HEK293 (cell line): Measurements from ENCODE around the gene PRRT1.
A peak's percentile ranks its signal among the peaks of the same experiment; 100 is the strongest.

Experiments used
- CTCF ChIA-PET: fragments of 350-600 bp; formaldehyde crosslinking; extraction: SDS; loops from one replicate; lab custom pipeline; 2021; ENCODE audit warnings: antibody characterized with exemption; lab: Yijun Ruan, JAX
- POLR2A ChIA-PET: fragments of 300-600 bp; formaldehyde crosslinking; extraction: SDS; loops from one replicate; lab custom pipeline; 2020; ENCODE audit warnings: antibody characterized with exemption, inconsistent platforms; lab: Yijun Ruan, JAX
- H3K27ac ChIP-seq: fragments of 200-500 bp; sonication (Bioruptor generic); 2 replicates; pipeline ENCODE4 v1.5.1; 2014; ENCODE audit warnings: low read depth, low read length, control low read depth, inconsistent platforms; ENCODE audit errors: extremely low read depth
- H3K36me3 ChIP-seq, 2 experiments: fragments of 200-500 bp in 1 of 2; sonication (Bioruptor generic) in 1 of 2; 1 replicate in 1 of 2; 2 replicates in 1 of 2; pipeline ENCODE4 v1.5.1; 2014 to 2017; ENCODE audit warnings: inconsistent platforms in 2 of 2, low read length in 2 of 2; ENCODE audit not compliant: control insufficient read depth in 2 of 2, insufficient read depth in 1 of 2
- H3K4me1 ChIP-seq: fragments of 200-500 bp; sonication (Bioruptor generic); 2 replicates; pipeline ENCODE4 v1.5.1; 2014; ENCODE audit warnings: mild to moderate bottlenecking, low read length, inconsistent platforms; ENCODE audit not compliant: control insufficient read depth, insufficient read depth
- H3K4me3 ChIP-seq: 2 replicates; pipeline ENCODE4 v1.5.1; 2011; ENCODE audit warnings: low read depth, mild to moderate bottlenecking, control low read depth, low read length, moderate library complexity
- H3K9me3 ChIP-seq: fragments of 200-500 bp; sonication (Bioruptor generic); 2 replicates; pipeline ENCODE4 v1.5.1; 2014; ENCODE audit warnings: low read depth, low read length, inconsistent platforms; ENCODE audit not compliant: control insufficient read depth, insufficient read depth
- HOXC10 ChIP-seq: sonication (generic); formaldehyde crosslinking; IDR thresholded peaks from 2 replicates; pipeline ENCODE4 v1.8.1; 2023; ENCODE audit warnings: mild to moderate bottlenecking, missing genetic modification reagents
- MZF1 ChIP-seq: fragments of 450-650 bp; formaldehyde crosslinking; IDR thresholded peaks from 2 replicates; pipeline ENCODE4 v1.5.1; 2017; ENCODE audit warnings: missing biosample characterization, missing genetic modification characterization, borderline replicate concordance
- YY1 ChIP-seq: fragments of 450-650 bp; formaldehyde crosslinking; IDR thresholded peaks from 2 replicates; pipeline ENCODE4 v1.5.1; 2018; ENCODE audit warnings: missing biosample characterization, missing genetic modification characterization
- ZBTB44 ChIP-seq: fragments of 450-650 bp; IDR thresholded peaks from 2 replicates; pipeline ENCODE4 v1.5.1; 2018; ENCODE audit warnings: missing biosample characterization, mild to moderate bottlenecking, missing genetic modification characterization
- ZEB2 ChIP-seq: fragments of 450-650 bp; formaldehyde crosslinking; IDR thresholded peaks from 2 replicates; pipeline ENCODE4 v1.5.1; 2016; ENCODE audit warnings: missing biosample characterization, missing genetic modification characterization
- ZIC2 ChIP-seq: fragments of 450-650 bp; formaldehyde crosslinking; IDR thresholded peaks from 2 replicates; pipeline ENCODE4 v1.5.1; 2016; ENCODE audit warnings: missing biosample characterization, missing genetic modification characterization
- ZNF121 ChIP-seq: fragments of 450-650 bp; formaldehyde crosslinking; IDR thresholded peaks from 2 replicates; pipeline ENCODE4 v1.5.1; 2016; ENCODE audit warnings: missing biosample characterization, missing genetic modification characterization
- ZNF155 ChIP-seq: fragments of 450-650 bp; formaldehyde crosslinking; IDR thresholded peaks from 2 replicates; pipeline ENCODE4 v1.5.1; 2016; ENCODE audit warnings: missing biosample characterization, missing genetic modification characterization
- ZNF19 ChIP-seq: fragments of 450-650 bp; formaldehyde crosslinking; IDR thresholded peaks from 2 replicates; pipeline ENCODE4; 2016; ENCODE audit warnings: missing biosample characterization, missing genetic modification characterization, low read depth
- ZNF2 ChIP-seq: fragments of 450-650 bp; formaldehyde crosslinking; IDR thresholded peaks from 2 replicates; pipeline ENCODE4 v1.5.1; 2016; ENCODE audit warnings: missing biosample characterization, missing genetic modification characterization
- ZNF280D ChIP-seq: fragments of 450-650 bp; formaldehyde crosslinking; IDR thresholded peaks from 2 replicates; pipeline ENCODE4 v1.5.1; 2016; ENCODE audit warnings: missing biosample characterization, missing genetic modification characterization
- ZNF37A ChIP-seq: fragments of 450-650 bp; IDR thresholded peaks from 2 replicates; pipeline ENCODE4 v1.5.1; 2018; ENCODE audit warnings: missing biosample characterization, missing genetic modification characterization
- ZNF391 ChIP-seq: fragments of 450-650 bp; formaldehyde crosslinking; IDR thresholded peaks from 2 replicates; pipeline ENCODE4 v1.5.1; 2016; ENCODE audit warnings: low read depth, missing biosample characterization, missing genetic modification characterization, borderline replicate concordance
- ZNF416 ChIP-seq: fragments of 450-650 bp; formaldehyde crosslinking; IDR thresholded peaks from 2 replicates; pipeline ENCODE4 v1.5.1; 2016; ENCODE audit warnings: missing biosample characterization, missing genetic modification characterization
- ZNF501 ChIP-seq: fragments of 450-650 bp; formaldehyde crosslinking; IDR thresholded peaks from 2 replicates; pipeline ENCODE4 v1.5.1; 2016; ENCODE audit warnings: missing biosample characterization, missing genetic modification characterization
- ZNF549 ChIP-seq: fragments of 450-650 bp; IDR thresholded peaks from 2 replicates; pipeline ENCODE4 v1.5.1; 2018; ENCODE audit warnings: missing biosample characterization, missing genetic modification characterization, mild to moderate bottlenecking, inconsistent platforms, moderate library complexity
- ZNF580 ChIP-seq: fragments of 450-650 bp; formaldehyde crosslinking; IDR thresholded peaks from 2 replicates; pipeline ENCODE4 v1.5.1; 2016; ENCODE audit warnings: missing biosample characterization, missing genetic modification characterization
- ZNF626 ChIP-seq: fragments of 450-650 bp; sonication (Bioruptor Pico); formaldehyde crosslinking; IDR thresholded peaks from 2 replicates; pipeline ENCODE4 v1.5.1; 2018; ENCODE audit warnings: missing biosample characterization, missing genetic modification characterization, inconsistent platforms
- ZNF658 ChIP-seq: fragments of 450-650 bp; formaldehyde crosslinking; IDR thresholded peaks from 2 replicates; pipeline ENCODE4; 2016; ENCODE audit warnings: missing biosample characterization, missing genetic modification characterization
- ZNF76 ChIP-seq: fragments of 450-650 bp; formaldehyde crosslinking; IDR thresholded peaks from 2 replicates; pipeline ENCODE4; 2016; ENCODE audit warnings: low read depth, missing biosample characterization, missing genetic modification characterization, borderline replicate concordance
- ZNF777 ChIP-seq: fragments of 450-650 bp; formaldehyde crosslinking; IDR thresholded peaks from 2 replicates; pipeline ENCODE4 v1.5.1; 2017; ENCODE audit warnings: missing biosample characterization, missing genetic modification characterization, borderline replicate concordance
- ZNF792 ChIP-seq: fragments of 450-650 bp; formaldehyde crosslinking; IDR thresholded peaks from 2 replicates; pipeline ENCODE4 v1.5.1; 2016; ENCODE audit warnings: missing biosample characterization, missing genetic modification characterization
- ZSCAN16 ChIP-seq: fragments of 450-650 bp; formaldehyde crosslinking; IDR thresholded peaks from 2 replicates; pipeline ENCODE4 v1.5.1; 2016; ENCODE audit warnings: missing biosample characterization, missing genetic modification characterization
- TF ChIP-seq, protein P1 (sequence below): fragments of 450-650 bp; formaldehyde crosslinking; IDR thresholded peaks from 2 replicates; pipeline ENCODE4 v1.5.1; 2016; ENCODE audit warnings: missing biosample characterization, missing genetic modification characterization
- TF ChIP-seq, protein P2 (sequence below): fragments of 450-650 bp; formaldehyde crosslinking; IDR thresholded peaks from 2 replicates; pipeline ENCODE4 v1.5.1; 2017; ENCODE audit warnings: missing biosample characterization, missing genetic modification characterization
- TF ChIP-seq, protein P3 (sequence below): fragments of 450-650 bp; formaldehyde crosslinking; IDR thresholded peaks from 2 replicates; pipeline ENCODE4 v1.5.1; 2017; ENCODE audit warnings: missing biosample characterization, mild to moderate bottlenecking, missing genetic modification characterization, moderate library complexity

PRRT1 gene

GRCh38 chr6:32194825-32195651 is 43.3 kb upstream of the PRRT1 start:
- ChIA-PET CTCF (interaction anchor here (0.5 to 2.2 kb wide), 27 partner anchors 8 to 759 kb away, joined by 3 to 25 read pairs (median 5); partner anchors contain the start of genes ATF6B and HLA-DQA1), POLR2A (interaction anchor here (0.5 to 2.3 kb wide), 22 partner anchors 8 to 776 kb away, joined by 3 to 28 read pairs (median 6); partner anchors contain the start of genes AGPAT1, ATF6B, DXO and FKBPL)
- no peaks in the 10 kb centered on the region for H3K36me3 ChIP-seq
- H3K27ac ChIP-seq, result peak overlapping the region; percentile 37; the same call in 1 of the 2 replicates
- H3K4me3 ChIP-seq, result peak overlapping the region; percentile 39
- peaks cover 7% of the 10 kb centered on the region for H3K4me1 ChIP-seq
- H3K9me3 ChIP-seq, result no peaks in the 10 kb centered on the region
- TF ChIP-seq MZF1 (peak; percentile 96), ZNF37A (tag by site-specific recombination) (no peak), ZNF549 (tag by site-specific recombination) (no peak), ZNF2 (peak; percentile 44; the same call in 1 of the 2 replicates), ZNF626 (tag by site-specific recombination) (no peak), ZNF19 (tag by site-specific recombination) (no peak), ZNF391 (tag by site-specific recombination) (peak; percentile 51; the same call in 1 of the 2 replicates), ZSCAN16 (tag by site-specific recombination) (no peak), YY1 (0 out of 2 replicates have a peak, but pooled peaks have one; percentile 46), ZNF155 (tag by site-specific recombination) (no peak), ZNF280D (no peak), ZNF777 (tag by site-specific recombination) (no peak), ZBTB44 (no peak), ZNF792 (tag by site-specific recombination) (no peak), ZNF580 (tag by site-specific recombination) (0 out of 2 replicates have a peak, but pooled peaks have one; percentile 21), ZNF501 (tag by site-specific recombination) (no peak), ZNF76 (tag by site-specific recombination) (no peak), ZEB2 (tag by site-specific recombination) (no peak), ZNF416 (no peak), ZIC2 (tag by site-specific recombination) (no peak), ZNF121 (no peak), ZNF658 (tag by site-specific recombination) (no peak), HOXC10 (no peak)
- TF ChIP-seq, protein P1, sequence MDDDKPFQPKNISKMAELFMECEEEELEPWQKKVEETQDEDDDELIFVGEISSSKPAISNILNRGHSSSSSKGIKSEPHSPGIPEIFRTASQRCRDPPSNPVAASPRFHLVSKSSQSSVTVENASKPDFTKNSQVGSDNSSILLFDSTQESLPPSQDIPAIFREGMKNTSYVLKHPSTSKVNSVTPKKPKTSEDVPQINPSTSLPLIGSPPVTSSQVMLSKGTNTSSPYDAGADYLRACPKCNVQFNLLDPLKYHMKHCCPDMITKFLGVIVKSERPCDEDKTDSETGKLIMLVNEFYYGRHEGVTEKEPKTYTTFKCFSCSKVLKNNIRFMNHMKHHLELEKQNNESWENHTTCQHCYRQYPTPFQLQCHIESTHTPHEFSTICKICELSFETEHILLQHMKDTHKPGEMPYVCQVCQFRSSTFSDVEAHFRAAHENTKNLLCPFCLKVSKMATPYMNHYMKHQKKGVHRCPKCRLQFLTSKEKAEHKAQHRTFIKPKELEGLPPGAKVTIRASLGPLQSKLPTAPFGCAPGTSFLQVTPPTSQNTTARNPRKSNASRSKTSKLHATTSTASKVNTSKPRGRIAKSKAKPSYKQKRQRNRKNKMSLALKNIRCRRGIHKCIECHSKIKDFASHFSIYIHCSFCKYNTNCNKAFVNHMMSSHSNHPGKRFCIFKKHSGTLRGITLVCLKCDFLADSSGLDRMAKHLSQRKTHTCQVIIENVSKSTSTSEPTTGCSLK, result no peak
- TF ChIP-seq, protein P2, sequence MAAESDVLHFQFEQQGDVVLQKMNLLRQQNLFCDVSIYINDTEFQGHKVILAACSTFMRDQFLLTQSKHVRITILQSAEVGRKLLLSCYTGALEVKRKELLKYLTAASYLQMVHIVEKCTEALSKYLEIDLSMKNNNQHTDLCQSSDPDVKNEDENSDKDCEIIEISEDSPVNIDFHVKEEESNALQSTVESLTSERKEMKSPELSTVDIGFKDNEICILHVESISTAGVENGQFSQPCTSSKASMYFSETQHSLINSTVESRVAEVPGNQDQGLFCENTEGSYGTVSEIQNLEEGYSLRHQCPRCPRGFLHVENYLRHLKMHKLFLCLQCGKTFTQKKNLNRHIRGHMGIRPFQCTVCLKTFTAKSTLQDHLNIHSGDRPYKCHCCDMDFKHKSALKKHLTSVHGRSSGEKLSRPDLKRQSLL (tag by site-specific recombination), result no peak
- TF ChIP-seq, protein P3, sequence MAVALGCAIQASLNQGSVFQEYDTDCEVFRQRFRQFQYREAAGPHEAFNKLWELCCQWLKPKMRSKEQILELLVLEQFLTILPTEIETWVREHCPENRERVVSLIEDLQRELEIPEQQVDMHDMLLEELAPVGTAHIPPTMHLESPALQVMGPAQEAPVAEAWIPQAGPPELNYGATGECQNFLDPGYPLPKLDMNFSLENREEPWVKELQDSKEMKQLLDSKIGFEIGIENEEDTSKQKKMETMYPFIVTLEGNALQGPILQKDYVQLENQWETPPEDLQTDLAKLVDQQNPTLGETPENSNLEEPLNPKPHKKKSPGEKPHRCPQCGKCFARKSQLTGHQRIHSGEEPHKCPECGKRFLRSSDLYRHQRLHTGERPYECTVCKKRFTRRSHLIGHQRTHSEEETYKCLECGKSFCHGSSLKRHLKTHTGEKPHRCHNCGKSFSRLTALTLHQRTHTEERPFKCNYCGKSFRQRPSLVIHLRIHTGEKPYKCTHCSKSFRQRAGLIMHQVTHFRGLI (tag by site-specific recombination), result 0 out of 2 replicates have a peak, but pooled peaks have one; percentile 34
